Liver (tissue), 9 donors: ENCODE data around the gene PRKCH. TPM values are rescaled to one million over a fixed set of nuclear protein-coding genes. Genes with fewer than 3 reads are reported as not detected.

Experiments used
- DNase-seq: peaks from one replicate; pipeline ENCODE4 v3.0.0-alpha.2; 2017; ENCODE audit warnings: low spot score
- H3K27ac ChIP-seq, 2 donors: one replicate each; pipeline ENCODE4 v1.7.0; 2013; ENCODE audit warnings: inconsistent platforms in 2 of 2, low read length in 2 of 2, control low read depth in 1 of 2, low read depth in 1 of 2, mild to moderate bottlenecking in 1 of 2
- H3K27me3 ChIP-seq, 4 donors: one replicate each; pipeline versions ENCODE4 v1.6.1 to v1.7.0; 2013; ENCODE audit warnings: low read length in 3 of 4, inconsistent platforms in 1 of 4, mild to moderate bottlenecking in 1 of 4, moderate library complexity in 1 of 4; ENCODE audit not compliant: control insufficient read depth in 4 of 4, insufficient read depth in 4 of 4
- H3K36me3 ChIP-seq, 4 donors: one replicate each; pipeline versions ENCODE4 v1.6.1 to v1.7.0; 2013; ENCODE audit warnings: low read length in 3 of 4, mild to moderate bottlenecking in 3 of 4, low read depth in 1 of 4, moderate library complexity in 1 of 4; ENCODE audit not compliant: control insufficient read depth in 4 of 4, insufficient read depth in 3 of 4
- H3K4me1 ChIP-seq, 4 donors: one replicate each; pipeline versions ENCODE4 v1.6.1 to v1.7.0; 2013; ENCODE audit warnings: low read length in 3 of 4, mild to moderate bottlenecking in 3 of 4, moderate library complexity in 1 of 4; ENCODE audit not compliant: control insufficient read depth in 4 of 4, insufficient read depth in 4 of 4
- H3K4me3 ChIP-seq, 3 donors: one replicate each; pipeline versions ENCODE4 v1.6.1 to v1.7.0; 2013; ENCODE audit warnings: low read length in 3 of 3, control low read depth in 1 of 3, low read depth in 1 of 3, mild to moderate bottlenecking in 1 of 3
- H3K9ac ChIP-seq, 2 donors: one replicate each; pipeline ENCODE4 v1.7.0; 2013; ENCODE audit warnings: low read length in 2 of 2, mild to moderate bottlenecking in 2 of 2, moderate library complexity in 2 of 2, control low read depth in 1 of 2, low read depth in 1 of 2
- H3K9me3 ChIP-seq, 4 donors: one replicate each; pipeline versions ENCODE4 v1.6.1 to v1.7.0; 2013; ENCODE audit warnings: low read length in 3 of 4; ENCODE audit not compliant: control insufficient read depth in 4 of 4
- ATF3 ChIP-seq: IDR thresholded peaks from 2 replicates; pipeline ENCODE4 v1.6.1; 2016; ENCODE audit warnings: antibody characterized with exemption
- CTCF ChIP-seq: fragments of 150-350 bp; IDR thresholded peaks from 2 replicates; pipeline ENCODE4 v1.5.1; 2017; ENCODE audit warnings: improper control_type of control experiment, low read depth, low read length; ENCODE audit not compliant: missing input control
- EGR1 ChIP-seq, 2 donors: IDR thresholded peaks; 2 replicates each; pipeline ENCODE4 v1.6.1; 2016 to 2018; ENCODE audit warnings: antibody characterized with exemption in 2 of 2, low read depth in 2 of 2
- FOXA1 ChIP-seq: IDR thresholded peaks from 2 replicates; pipeline ENCODE4 v1.6.1; 2016; ENCODE audit warnings: antibody characterized with exemption
- FOXA2 ChIP-seq: IDR thresholded peaks from 2 replicates; pipeline ENCODE4 v1.6.1; 2016; ENCODE audit warnings: antibody characterized with exemption
- GABPA ChIP-seq, 2 donors: IDR thresholded peaks in 1 of 2; conservative IDR thresholded peaks in 1 of 2; 2 replicates each; pipeline ENCODE4 v1.6.1; 2016; ENCODE audit warnings: antibody characterized with exemption in 2 of 2, mild to moderate bottlenecking in 1 of 2, moderate library complexity in 1 of 2
- HNF4A ChIP-seq, 2 donors: conservative IDR thresholded peaks; 2 replicates each; pipeline ENCODE4 v1.6.1; 2016; ENCODE audit warnings: antibody characterized with exemption in 2 of 2, mild to moderate bottlenecking in 2 of 2
- HNF4G ChIP-seq: IDR thresholded peaks from 2 replicates; pipeline ENCODE4 v1.6.1; 2016; ENCODE audit warnings: antibody characterized with exemption
- JUND ChIP-seq, 2 donors: IDR thresholded peaks; 2 replicates each; pipeline ENCODE4 v1.6.1; 2016; ENCODE audit warnings: antibody characterized with exemption in 2 of 2
- MAX ChIP-seq: IDR thresholded peaks from 2 replicates; pipeline ENCODE4 v1.6.1; 2016; ENCODE audit warnings: antibody characterized with exemption
- NR2F2 ChIP-seq: IDR thresholded peaks from 2 replicates; pipeline ENCODE4 v1.6.1; 2016; ENCODE audit warnings: antibody characterized with exemption
- RAD21 ChIP-seq, 2 donors: IDR thresholded peaks; 2 replicates each; pipeline ENCODE4 v1.6.1; 2016; ENCODE audit warnings: antibody characterized with exemption in 2 of 2, mild to moderate bottlenecking in 2 of 2
- RXRA ChIP-seq, 2 donors: IDR thresholded peaks; 2 replicates each; pipeline ENCODE4 v1.6.1; 2017 to 2018; ENCODE audit warnings: antibody characterized with exemption in 2 of 2, mild to moderate bottlenecking in 1 of 2
- SP1 ChIP-seq: IDR thresholded peaks from 2 replicates; pipeline ENCODE4 v1.6.1; 2018; ENCODE audit warnings: antibody characterized with exemption, mild to moderate bottlenecking
- TAF1 ChIP-seq: conservative IDR thresholded peaks from 2 replicates; pipeline ENCODE4 v1.6.1; 2016; ENCODE audit warnings: antibody characterized with exemption, mild to moderate bottlenecking
- YY1 ChIP-seq: IDR thresholded peaks from 2 replicates; pipeline ENCODE4 v1.6.1; 2016; ENCODE audit warnings: antibody characterized with exemption, mild to moderate bottlenecking
- ZBTB33 ChIP-seq: IDR thresholded peaks from 2 replicates; pipeline ENCODE4 v1.6.1; 2016; ENCODE audit warnings: antibody characterized with exemption
- WGBS: extraction: QIAGEN DNeasy Blood & Tissue Kit; methylation state at CpG from one replicate; pipeline ENCODE4 v1.1.7; 2013; 5-methylcytosine and 5-hydroxymethylcytosine counted together
- polyA plus RNA-seq, 2 donors: library from polyadenylated mRNA; stranded (reverse) in 1 of 2; unstranded in 1 of 2; fragments of 200-250 nt in 1 of 2; fragments of >200 nt in 1 of 2; fragmentation: Nextera tagmentation in 1 of 2; extraction: Ambion mirVana in 1 of 2; gene quantifications; one replicate each; pipeline versions ENCODE4 v1.2.1 to v1.2.3, GENCODE V29; 2013 to 2015
- total RNA-seq, 2 donors: library from RNA; depleted of rRNA; stranded (reverse); fragments of >200 nt; gene quantifications; one replicate each; pipeline ENCODE4 v1.2.3, GENCODE V29; 2014
- donor health status: healthy.
- donor health status: healthy.
- donor health status: healthy.
- donor health status: healthy.
- donor health status: healthy.

Gene PRKCH
- total and polyA plus RNA-seq, 4 donors = 3.9 to 13.7 (median 7.0) TPM

- Histone ChIP-seq H3K4me3 (no peak overlapping the region), H3K27me3 (no peaks in the 10 kb centered on the region), H3K9me3 (no peaks in the 10 kb centered on the region), H3K36me3 (no peaks in the 10 kb centered on the region), H3K9ac (no peak overlapping the region), H3K27ac (peak overlapping the region; percentile 37 to 60), H3K4me1 (peaks cover 0 to 14% (median 12%) of the 10 kb centered on the region in 4 donors)
- TF ChIP-seq SP1 (no peak), JUND (IDR thresholded peaks at IDR 0.05) (no peak), RXRA (IDR thresholded peaks at IDR 0.05) (no peak), HNF4G (no peak), HNF4A (conservative IDR thresholded peaks at IDR 0.05) (no peak), MAX (no peak), YY1 (no peak), ZBTB33 (no peak), ATF3 (no peak), CTCF (no peak), FOXA1 (no peak), TAF1 (no peak), GABPA (IDR thresholded peaks at IDR 0.05 in 1 of 2, conservative IDR thresholded peaks at IDR 0.05 in 1 of 2) (no peak)
- WGBS = 65% methylated on average over 2 of the region's 2 CpGs
- DNase-seq = no peak
Observed at GRCh38 chr14:61518403-61518802, 197.0 kb downstream of the PRKCH start.

- no peak overlapping the region for H3K9ac ChIP-seq
- no peaks in the 10 kb centered on the region for H3K9me3 ChIP-seq
- peaks cover 0 to 17% (median 14%) of the 10 kb centered on the region in 4 donors for H3K4me1 ChIP-seq
- no peak overlapping the region for H3K4me3 ChIP-seq
- no peaks in the 10 kb centered on the region for H3K36me3 ChIP-seq
- no peak for TF ChIP-seq HNF4A (conservative IDR thresholded peaks at IDR 0.05)
- TF ChIP-seq RXRA (IDR thresholded peaks at IDR 0.05) = no peak
- TF ChIP-seq TAF1 = no peak
- TF ChIP-seq SP1 = no peak
- TF ChIP-seq CTCF = no peak
- TF ChIP-seq ZBTB33 = no peak
- no peak for TF ChIP-seq JUND (IDR thresholded peaks at IDR 0.05)
- TF ChIP-seq ATF3 = no peak
- no peak for TF ChIP-seq FOXA1
- TF ChIP-seq FOXA2 = no peak
- TF ChIP-seq NR2F2 = no peak
- no peak for TF ChIP-seq YY1
- no peak for TF ChIP-seq HNF4G
- TF ChIP-seq EGR1 (IDR thresholded peaks at IDR 0.05; ENCODE audit: low read depth in 2 of 2) = no peak
- TF ChIP-seq MAX = no peak
- no peak for TF ChIP-seq GABPA (IDR thresholded peaks at IDR 0.05 in 1 of 2, conservative IDR thresholded peaks at IDR 0.05 in 1 of 2)
- TF ChIP-seq RAD21 (IDR thresholded peaks at IDR 0.05) = no peak
- WGBS = 97% methylated on average over 6 of the region's 6 CpGs
- no peak for DNase-seq
- no peaks in the 10 kb centered on the region for H3K27me3 ChIP-seq
- H3K27ac ChIP-seq = no peak overlapping the region
Observed at GRCh38 chr14:61519106-61519505, 197.7 kb downstream of the PRKCH start.
